A549 (cell line): ENCODE data around the gene GPR78.

Source experiments
- BCL3 ChIP-seq: fragments of >200 bp; sonication (Bioruptor Twin); formaldehyde crosslinking; IDR thresholded peaks from 3 replicates; pipeline ENCODE4 v1.6.1; 2016
- CEBPB ChIP-seq, 2 experiments: fragments of >200 bp in 1 of 2; sonication (Bioruptor Twin) in 1 of 2; formaldehyde crosslinking in 1 of 2; IDR thresholded peaks; 2 replicates each; pipeline ENCODE4 v1.6.1; 2012 to 2016
- CHD2 ChIP-seq: fragments of 150-350 bp; IDR thresholded peaks from 2 replicates; pipeline ENCODE4 v1.6.1; 2014; ENCODE audit warnings: low read length; ENCODE audit not compliant: partially characterized antibody
- EP300 ChIP-seq, 2 experiments: fragments of >200 bp; sonication (Bioruptor Twin); formaldehyde crosslinking; IDR thresholded peaks; 2 replicates in 1 of 2; 3 replicates in 1 of 2; pipeline ENCODE4 v1.6.1; 2016 to 2017
- JUN ChIP-seq, 2 experiments: fragments of >200 bp; sonication (Bioruptor Twin); formaldehyde crosslinking; IDR thresholded peaks; 2 replicates in 1 of 2; 3 replicates in 1 of 2; pipeline ENCODE4 v1.6.1; 2016 to 2017
- KDM1A ChIP-seq: fragments of 200-600 bp; sonication (generic); IDR thresholded peaks from 2 replicates; pipeline ENCODE4 v1.6.1; 2016; ENCODE audit warnings: low read depth, mild to moderate bottlenecking
- KDM5A ChIP-seq: fragments of 200-600 bp; sonication (generic); IDR thresholded peaks from 2 replicates; pipeline ENCODE4 v1.6.1; 2016; ENCODE audit warnings: antibody characterized with exemption, mild to moderate bottlenecking
- MAFK ChIP-seq: fragments of 450-650 bp; IDR thresholded peaks from 2 replicates; pipeline ENCODE4 v1.6.1; 2014; ENCODE audit not compliant: partially characterized antibody
- MYC ChIP-seq: IDR thresholded peaks from 2 replicates; pipeline ENCODE4 v1.6.1; 2012; ENCODE audit warnings: mild to moderate bottlenecking, inconsistent platforms, low read length, improper control_type of control experiment, borderline replicate concordance
- POLR2A ChIP-seq: IDR thresholded peaks from 2 replicates; pipeline ENCODE4 v1.6.1; 2012; ENCODE audit warnings: mild to moderate bottlenecking, low read length
- RCOR1 ChIP-seq: fragments of 150-350 bp; IDR thresholded peaks from 2 replicates; pipeline ENCODE4 v1.6.1; 2014; ENCODE audit warnings: antibody characterized with exemption, low read length, low read depth
- ZNF302 ChIP-seq: fragments of 250-450 bp; sonication (Bioruptor Pico); IDR thresholded peaks from 2 replicates; pipeline ENCODE4 v1.9.0; 2021; ENCODE audit warnings: inconsistent platforms, mild to moderate bottlenecking, moderate library complexity
- TF ChIP-seq, protein P1 (sequence below): fragments of >200 bp; sonication (Bioruptor Twin); formaldehyde crosslinking; IDR thresholded peaks from 3 replicates; pipeline ENCODE4 v1.5.1; 2016

DNA sequence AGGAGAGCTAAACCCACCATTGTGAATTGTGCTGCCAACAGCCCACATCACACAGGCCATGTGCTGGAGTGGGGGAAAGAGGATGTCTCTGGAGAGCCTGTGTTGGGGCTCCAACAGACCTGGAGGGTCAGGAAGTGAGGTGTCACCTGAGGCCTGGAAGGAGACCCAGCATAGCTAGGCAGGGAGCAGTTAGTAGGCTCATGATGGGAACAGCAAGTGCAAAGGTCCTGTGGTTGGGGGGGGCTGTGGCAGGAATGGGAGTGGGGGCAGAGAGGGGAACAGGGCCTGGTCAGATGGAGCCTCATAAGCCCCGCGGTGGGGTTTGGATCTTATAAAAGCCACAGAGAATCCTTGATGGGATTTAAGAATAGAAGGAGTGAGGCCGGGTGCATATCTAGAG, 35.9 kb upstream of the GPR78 start:
- TF ChIP-seq, protein P1, sequence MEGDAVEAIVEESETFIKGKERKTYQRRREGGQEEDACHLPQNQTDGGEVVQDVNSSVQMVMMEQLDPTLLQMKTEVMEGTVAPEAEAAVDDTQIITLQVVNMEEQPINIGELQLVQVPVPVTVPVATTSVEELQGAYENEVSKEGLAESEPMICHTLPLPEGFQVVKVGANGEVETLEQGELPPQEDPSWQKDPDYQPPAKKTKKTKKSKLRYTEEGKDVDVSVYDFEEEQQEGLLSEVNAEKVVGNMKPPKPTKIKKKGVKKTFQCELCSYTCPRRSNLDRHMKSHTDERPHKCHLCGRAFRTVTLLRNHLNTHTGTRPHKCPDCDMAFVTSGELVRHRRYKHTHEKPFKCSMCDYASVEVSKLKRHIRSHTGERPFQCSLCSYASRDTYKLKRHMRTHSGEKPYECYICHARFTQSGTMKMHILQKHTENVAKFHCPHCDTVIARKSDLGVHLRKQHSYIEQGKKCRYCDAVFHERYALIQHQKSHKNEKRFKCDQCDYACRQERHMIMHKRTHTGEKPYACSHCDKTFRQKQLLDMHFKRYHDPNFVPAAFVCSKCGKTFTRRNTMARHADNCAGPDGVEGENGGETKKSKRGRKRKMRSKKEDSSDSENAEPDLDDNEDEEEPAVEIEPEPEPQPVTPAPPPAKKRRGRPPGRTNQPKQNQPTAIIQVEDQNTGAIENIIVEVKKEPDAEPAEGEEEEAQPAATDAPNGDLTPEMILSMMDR = no peak
- TF ChIP-seq POLR2A = no peak
- no peak for TF ChIP-seq KDM1A
- TF ChIP-seq ZNF302 (CRISPR knock-in tag) = no peak
- no peak for TF ChIP-seq EP300 (IDR thresholded peaks at IDR 0.05)
- TF ChIP-seq MAFK = no peak
- TF ChIP-seq KDM5A = no peak
- TF ChIP-seq CEBPB (IDR thresholded peaks at IDR 0.05) = no peak
- no peak for TF ChIP-seq MYC
- TF ChIP-seq CHD2 = no peak
- TF ChIP-seq JUN (IDR thresholded peaks at IDR 0.05) = no peak
- no peak for TF ChIP-seq RCOR1
- TF ChIP-seq BCL3 = no peak
